Measurements from ENCODE around the gene GALC. TPM values are rescaled to one million over a fixed set of nuclear protein-coding genes. Genes with fewer than 3 reads are reported as not detected.

GALC gene
- polyA plus RNA-seq, 1 donor = 18.8 TPM

- no peak for DNase-seq (ENCODE audit: low read depth)
Observed at GRCh38 chr14:88007608-88008007, 14.6 kb upstream of the GALC start.

GRCh38 chr14:88005978-88006851, 13.2 kb upstream of the GALC start:
- no peak for DNase-seq (ENCODE audit: low read depth)

DNA sequence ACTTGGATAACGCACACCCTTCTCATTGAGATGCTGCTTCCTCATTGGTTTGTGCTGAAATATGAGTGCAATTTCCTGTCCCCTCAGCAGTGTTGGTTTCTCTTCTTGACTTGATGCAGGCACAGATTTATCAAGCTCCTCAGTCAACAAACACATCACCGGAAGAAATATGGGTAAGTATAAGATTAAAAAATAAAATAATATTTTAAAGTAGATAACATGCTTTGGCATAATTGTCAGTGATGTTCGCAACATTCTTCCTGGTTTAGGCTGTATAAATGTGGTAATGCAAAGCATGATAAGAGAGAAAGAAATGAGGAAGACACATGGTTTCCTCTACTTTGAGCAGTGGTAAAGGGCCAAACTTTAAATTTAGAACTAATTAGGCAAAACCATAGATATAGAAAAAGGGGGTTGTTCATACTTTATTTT, 12.1 kb upstream of the GALC start, which contains the start of gene GPR65:
Gene GPR65, plus strand, starts transcription at position 86 of the 432 bp plus-strand sequence. CDS start 5,713 bp downstream, outside the sequence.
- DNase-seq (ENCODE audit: low read depth) = no peak

DNA sequence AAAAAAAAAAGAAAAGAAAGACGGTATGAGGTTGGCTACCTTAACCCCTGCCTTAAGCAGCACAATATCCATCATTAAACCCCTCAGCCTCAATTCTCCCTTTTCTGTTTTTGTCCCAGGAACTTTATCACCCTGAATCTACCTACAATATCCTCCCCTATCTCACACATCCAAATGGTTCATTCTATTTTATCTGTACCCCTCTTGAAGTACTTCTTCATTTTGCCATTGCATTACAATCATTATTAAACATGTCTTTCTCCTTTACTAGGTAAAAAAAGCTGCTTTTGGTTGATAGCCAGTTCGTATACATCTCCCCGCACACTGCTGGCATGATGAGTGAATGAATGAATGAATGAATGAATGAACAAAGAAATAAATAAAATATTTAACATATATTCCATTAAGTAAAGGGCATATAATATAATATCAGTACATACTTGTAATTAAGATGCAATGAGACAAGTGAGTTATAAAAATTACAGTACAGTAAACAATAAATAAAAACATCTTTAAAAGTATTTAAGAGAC, 11.6 kb upstream of the GALC start:
- DNase-seq (ENCODE audit: low read depth) = no peak

DNA sequence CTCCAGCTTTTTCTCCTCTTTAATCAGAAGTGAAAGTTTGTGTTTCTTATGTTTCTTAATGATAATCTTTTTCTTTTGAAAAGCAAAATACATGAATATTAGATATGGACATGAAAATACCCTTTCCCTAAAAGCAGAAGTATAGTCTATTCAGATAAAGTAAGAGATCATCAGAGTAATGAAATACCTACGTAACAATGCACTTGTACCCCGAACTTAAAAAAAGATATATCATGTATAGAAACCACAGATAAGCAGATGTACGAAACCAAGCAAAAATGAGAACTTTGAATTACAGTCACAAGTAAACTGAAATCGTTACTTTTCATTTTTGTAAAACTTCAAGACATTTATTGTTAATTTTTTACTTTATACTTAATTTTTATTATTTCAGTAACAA, 10.4 kb upstream of the GALC start:
- no peak for DNase-seq (ENCODE audit: low read depth)

DNA sequence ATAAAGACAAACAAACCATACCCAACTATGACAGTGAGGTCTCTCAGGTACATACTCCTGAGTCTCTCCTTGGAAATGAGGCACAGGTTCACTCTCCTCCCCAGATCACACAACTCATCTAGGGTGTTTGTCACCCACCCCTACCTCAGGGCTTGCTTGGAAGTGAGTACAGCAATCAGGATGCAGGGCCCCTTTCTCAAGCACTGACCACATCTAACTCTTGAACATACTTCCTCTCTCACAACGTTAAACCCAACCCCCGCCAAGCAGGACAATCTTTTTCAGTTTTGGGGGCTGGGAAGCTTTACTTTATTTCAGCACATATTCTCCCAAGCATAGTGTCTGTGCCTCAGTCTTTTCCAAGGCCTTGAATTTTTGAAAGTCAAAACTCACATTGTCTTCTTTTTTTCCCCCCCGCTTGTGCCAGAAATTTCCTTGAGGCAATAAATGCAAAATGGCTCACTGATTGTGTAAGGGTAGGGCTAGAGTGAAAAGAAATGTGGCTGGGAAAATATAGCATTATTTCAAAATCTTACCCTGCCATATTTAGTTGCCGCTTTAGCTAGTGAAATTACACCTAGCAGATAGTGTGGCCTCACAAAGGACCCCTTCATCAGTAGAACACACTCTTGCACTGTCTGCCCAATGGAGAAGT, 9.6 kb upstream of the GALC start:
- DNase-seq (ENCODE audit: low read depth) = no peak

GRCh38 chr14:87999277-87999676, 6.3 kb upstream of the GALC start:
- DNase-seq (ENCODE audit: low read depth) = no peak

- DNase-seq (ENCODE audit: low read depth) = no peak
Observed at GRCh38 chr14:87998482-87998881, 5.5 kb upstream of the GALC start.

DNA sequence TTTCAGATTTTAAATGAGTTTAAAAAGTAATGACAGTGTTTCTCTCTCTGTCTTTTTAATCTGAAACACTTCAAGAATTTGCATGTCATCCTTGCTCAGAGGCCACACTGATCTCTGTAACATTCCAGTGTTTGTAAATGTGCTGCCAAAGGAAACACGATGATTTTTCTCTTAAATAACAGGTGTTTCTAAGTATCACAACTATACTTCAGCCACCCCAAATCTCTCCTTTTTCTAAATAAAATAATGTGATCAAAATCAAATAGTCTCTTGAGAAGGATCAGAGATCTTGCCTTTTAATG, 3.3 kb upstream of the GALC start:
- no peak for DNase-seq (ENCODE audit: low read depth)

DNA sequence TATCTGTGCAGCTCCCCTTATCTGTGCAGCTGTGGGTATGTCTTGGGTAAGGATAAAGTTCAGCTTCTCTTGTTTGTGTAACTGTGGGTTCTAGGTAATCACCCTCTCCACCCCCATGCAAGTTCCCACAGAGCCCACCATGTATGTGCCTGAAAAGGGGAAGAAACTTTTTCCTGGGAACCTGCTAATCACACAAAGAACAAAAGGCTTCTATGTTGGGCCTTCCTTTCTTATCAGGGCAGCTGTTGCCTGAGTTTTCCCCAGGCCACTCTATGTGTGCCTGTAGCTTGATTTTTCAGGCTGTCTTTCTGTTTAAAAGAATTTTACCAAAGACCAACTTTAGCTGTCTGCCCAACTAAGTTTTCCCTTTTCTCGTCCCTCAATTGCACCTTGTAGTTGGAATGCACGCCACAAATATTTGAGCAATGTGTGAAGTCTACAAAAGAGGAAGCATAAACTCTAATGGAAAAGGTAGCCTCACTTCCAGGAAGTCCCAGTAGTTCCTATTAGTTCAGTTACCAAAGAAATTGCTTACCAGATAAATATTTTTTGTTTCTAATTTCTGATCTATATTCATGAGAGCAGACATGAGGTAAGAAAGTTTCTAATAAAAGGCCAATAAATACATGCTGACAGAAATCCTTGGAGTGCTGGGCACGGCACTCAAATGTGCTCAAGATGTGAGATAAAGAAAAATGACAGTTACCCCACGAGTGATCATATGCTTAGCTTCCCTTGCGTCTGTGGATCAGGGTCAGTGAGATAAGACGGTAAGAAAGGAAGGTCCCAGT, 2.7 kb upstream of the GALC start:
- DNase-seq (ENCODE audit: low read depth) = no peak

GRCh38 chr14:87994974-87995373, 2.0 kb upstream of the GALC start:
- no peak for DNase-seq (ENCODE audit: low read depth)

GRCh38 chr14:87992346-87992717, 650 bp downstream of the GALC start:
- DNase-seq (ENCODE audit: low read depth) = no peak

- DNase-seq (ENCODE audit: low read depth) = no peak
Observed at GRCh38 chr14:87990682-87991081, 2.3 kb downstream of the GALC start.

DNA sequence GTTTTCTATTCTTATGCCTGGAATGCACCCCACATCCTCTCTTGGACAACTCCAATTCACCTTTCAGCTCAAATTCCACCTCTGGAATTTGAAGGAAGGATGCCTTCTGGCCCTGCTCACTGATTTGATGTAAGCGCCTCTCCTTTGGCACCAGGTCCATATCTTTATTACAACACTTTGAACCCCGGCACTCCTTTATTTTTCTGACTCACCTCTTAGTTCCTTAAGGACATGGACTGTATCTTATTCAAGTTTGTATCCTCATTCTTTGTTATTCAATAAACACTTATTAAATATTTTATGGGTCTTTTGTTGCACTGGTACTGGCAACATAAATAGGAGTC, 3.1 kb downstream of the GALC start:
- DNase-seq (ENCODE audit: low read depth) = no peak

- no peak for DNase-seq (ENCODE audit: low read depth)
Observed at GRCh38 chr14:87989221-87989955, 3.6 kb downstream of the GALC start.

- no peak for DNase-seq (ENCODE audit: low read depth)
Observed at GRCh38 chr14:87979689-87980088, 13.3 kb downstream of the GALC start.

GRCh38 chr14:87975636-87976035, 17.3 kb downstream of the GALC start:
- no peak for DNase-seq (ENCODE audit: low read depth)

DNA sequence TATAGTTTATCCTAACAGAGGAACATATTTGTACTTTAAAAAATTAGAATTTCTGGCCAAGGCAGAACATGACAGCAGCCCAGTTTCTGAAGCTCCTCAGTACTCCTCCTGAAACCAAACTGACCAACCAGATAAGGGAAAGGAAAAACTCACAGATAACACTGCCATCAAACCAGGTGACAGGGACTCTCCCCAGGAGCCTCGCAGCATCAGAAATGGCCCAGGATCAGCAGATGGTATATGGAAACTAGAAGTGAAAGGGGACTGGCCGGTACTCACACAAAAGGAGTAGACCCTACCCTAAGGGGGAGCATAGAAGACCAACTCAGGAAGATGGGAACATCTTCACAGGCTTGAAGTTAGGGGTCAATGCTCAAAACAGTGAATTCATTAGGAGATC, 22.0 kb downstream of the GALC start:
- DNase-seq (ENCODE audit: low read depth) = no peak

GRCh38 chr14:87967496-87967895, 25.5 kb downstream of the GALC start:
- DNase-seq (ENCODE audit: low read depth) = no peak

- no peak for DNase-seq (ENCODE audit: low read depth)
Observed at GRCh38 chr14:87966816-87967215, 26.2 kb downstream of the GALC start.

DNA sequence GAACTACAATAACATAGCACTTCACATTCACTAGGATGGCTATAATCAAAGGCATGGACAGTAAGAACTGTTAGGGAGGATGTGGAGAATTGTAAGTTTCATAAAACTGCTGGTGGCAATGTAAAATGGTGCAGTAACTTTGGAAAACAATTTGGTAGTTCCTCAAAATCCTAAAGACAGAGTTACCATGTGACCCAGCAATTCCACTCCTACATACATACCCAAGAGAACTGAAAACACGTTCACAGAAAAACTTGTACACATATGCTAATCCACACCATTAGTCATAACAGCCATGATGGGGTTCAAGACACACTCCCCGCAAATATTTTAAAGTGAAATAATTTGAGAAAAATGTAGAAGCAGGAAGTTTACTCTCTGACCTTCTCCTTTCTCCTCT, 31.7 kb downstream of the GALC start:
- DNase-seq (ENCODE audit: low read depth) = no peak
